Immature natural killer cell (primary cell): ENCODE results near the gene CDKN2B. TPM values are rescaled to one million over a fixed set of nuclear protein-coding genes. Genes with fewer than 3 reads are reported as not detected.

Source experiments
- DNase-seq, 3 donors: peaks; one replicate each; pipeline ENCODE4 v3.0.0; 2022; ENCODE audit warnings: mixed read lengths in 1 of 3
- H3K27ac Mint-ChIP-seq, 6 donors: one replicate each; pipeline ENCODE4 v1.8.0; 2020; ENCODE audit warnings: mixed read lengths in 6 of 6, mild to moderate bottlenecking in 5 of 6, inconsistent platforms in 4 of 6, moderate library complexity in 3 of 6
- H3K27me3 Mint-ChIP-seq, 3 donors: one replicate each; pipeline ENCODE4 v1.8.0; 2020 to 2021; ENCODE audit warnings: low read depth in 3 of 3, mild to moderate bottlenecking in 3 of 3, mixed read lengths in 3 of 3, moderate library complexity in 3 of 3, inconsistent platforms in 1 of 3
- H3K36me3 Mint-ChIP-seq, 3 donors: one replicate each; pipeline ENCODE4 v1.8.0; 2020; ENCODE audit warnings: mixed read lengths in 3 of 3, inconsistent platforms in 2 of 3, mild to moderate bottlenecking in 2 of 3
- H3K4me1 Mint-ChIP-seq, 2 donors: one replicate each; pipeline ENCODE4 v1.8.0; 2020; ENCODE audit warnings: inconsistent platforms in 2 of 2, mild to moderate bottlenecking in 2 of 2, mixed read lengths in 2 of 2, moderate library complexity in 1 of 2
- H3K4me3 Mint-ChIP-seq, 5 donors: one replicate each; pipeline ENCODE4 v1.8.0; 2020; ENCODE audit warnings: mild to moderate bottlenecking in 5 of 5, mixed read lengths in 5 of 5, inconsistent platforms in 3 of 5, moderate library complexity in 3 of 5
- H3K9me3 Mint-ChIP-seq, 6 donors: one replicate each; pipeline ENCODE4 v1.8.0; 2020; ENCODE audit warnings: mild to moderate bottlenecking in 6 of 6, mixed read lengths in 6 of 6, inconsistent platforms in 4 of 6, moderate library complexity in 3 of 6
- polyA plus RNA-seq, 3 donors: library from polyadenylated mRNA; unstranded; fragments of 300-500 nt; fragmentation: Illumina TruSeq; gene quantifications; one replicate each; pipeline ENCODE4 v1.2.3, GENCODE V29; 2021

Gene CDKN2B
- polyA plus RNA-seq, 3 donors from 2014 or later, result 0.40 to 0.50 TPM; not detected in 1

DNA sequence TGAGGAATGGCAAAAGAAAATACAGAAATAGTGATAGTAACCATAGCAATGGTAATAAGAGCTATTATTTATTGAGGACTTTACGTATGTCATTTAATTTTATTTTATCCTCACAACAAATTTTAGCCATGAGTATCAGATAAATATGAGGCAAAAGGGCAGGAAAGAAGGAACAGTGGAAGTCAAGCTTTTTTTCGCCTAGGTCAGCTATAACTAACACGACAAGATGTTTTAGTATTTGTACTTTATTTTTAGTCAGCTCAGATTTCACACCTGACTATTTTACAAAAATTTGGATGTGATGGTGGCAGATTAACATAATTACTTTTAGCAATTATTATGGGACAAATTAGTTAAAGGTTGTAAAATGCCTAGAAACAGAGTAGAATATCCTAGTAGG is 34.8 kb upstream of the CDKN2B start:
- no peaks in the 10 kb centered on the region for H3K36me3 Mint-ChIP-seq
- H3K4me1 Mint-ChIP-seq, result no peaks in the 10 kb centered on the region
- no peak overlapping the region for H3K27ac Mint-ChIP-seq

DNA sequence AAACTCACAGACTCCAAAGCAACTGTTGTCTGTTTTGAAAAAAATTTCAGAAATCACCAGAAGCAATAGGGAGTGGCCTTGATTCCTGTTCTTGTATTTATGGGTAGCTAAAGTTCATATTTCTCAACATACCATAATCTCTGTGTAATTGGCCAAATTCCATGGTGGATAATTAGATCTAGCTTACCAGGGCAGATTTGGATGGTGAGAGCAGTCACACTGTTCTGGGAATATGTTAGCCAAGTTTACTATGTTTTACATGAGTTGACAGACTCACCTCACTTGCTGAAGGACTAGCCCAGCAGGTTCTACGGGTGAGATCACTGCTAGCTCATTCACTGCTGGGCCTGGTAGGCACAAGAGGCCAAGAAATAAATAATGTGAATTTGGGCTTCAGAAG is 32.7 kb upstream of the CDKN2B start:
- peaks cover 0 to 3% (median 1%) of the 10 kb centered on the region in 3 donors for H3K27me3 Mint-ChIP-seq
- no peak overlapping the region for H3K4me3 Mint-ChIP-seq
- H3K9me3 Mint-ChIP-seq, result no peaks in the 10 kb centered on the region
- H3K27ac Mint-ChIP-seq, result no peak overlapping the region
- H3K36me3 Mint-ChIP-seq, result no peaks in the 10 kb centered on the region
- no peaks in the 10 kb centered on the region for H3K4me1 Mint-ChIP-seq
- no peak for DNase-seq

More for the DNA sequence above, 34.8 kb upstream of the CDKN2B start:
- Mint-ChIP-seq H3K9me3 (no peaks in the 10 kb centered on the region), H3K27me3 (peaks cover 0 to 7% (median 3%) of the 10 kb centered on the region in 3 donors), H3K4me3 (no peak overlapping the region)
- no peak for DNase-seq

DNA sequence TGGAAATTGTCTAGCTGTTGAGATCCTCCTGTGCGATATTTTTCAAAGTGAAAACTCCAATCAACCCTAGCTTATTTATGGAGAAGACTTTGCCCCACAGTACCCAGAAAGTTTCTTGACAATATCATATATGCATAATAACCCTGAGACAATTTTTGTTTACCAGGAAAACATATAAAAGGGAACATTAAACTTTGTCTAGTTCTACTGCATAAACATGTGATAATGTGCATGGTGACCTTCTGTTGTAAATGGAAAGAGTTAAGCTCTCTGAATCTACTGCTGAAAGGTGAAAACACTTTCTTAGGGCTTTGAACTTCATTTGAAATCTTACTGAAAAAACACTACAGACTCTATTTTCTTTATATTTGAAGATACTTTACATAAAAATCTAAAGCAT is 32.2 kb upstream of the CDKN2B start:
- no peak for DNase-seq
- Mint-ChIP-seq H3K4me1 (no peaks in the 10 kb centered on the region), H3K4me3 (no peak overlapping the region), H3K27me3 (peaks cover 0 to 3% (median 1%) of the 10 kb centered on the region in 3 donors), H3K36me3 (no peaks in the 10 kb centered on the region), H3K9me3 (no peaks in the 10 kb centered on the region), H3K27ac (no peak overlapping the region)

DNA sequence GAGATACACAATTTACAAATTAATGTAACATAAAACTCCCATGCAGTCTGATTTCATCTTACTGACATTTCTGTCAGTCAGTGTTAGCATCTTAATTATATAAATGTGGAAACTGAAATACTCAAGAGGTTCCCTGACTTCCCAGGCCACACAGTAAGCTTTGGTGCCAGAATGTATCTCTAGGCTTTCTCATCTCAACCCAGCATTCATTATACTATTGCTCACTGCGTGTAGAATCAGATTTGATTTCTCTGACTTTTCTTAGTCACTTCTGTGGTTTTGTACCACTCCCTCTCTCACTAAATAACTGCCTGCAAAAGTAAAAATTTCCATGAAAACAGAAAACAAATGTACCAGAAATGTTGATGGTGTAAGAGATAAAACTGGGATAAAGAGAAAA is 31.7 kb upstream of the CDKN2B start:
- peaks cover 0 to 3% (median 1%) of the 10 kb centered on the region in 3 donors for H3K27me3 Mint-ChIP-seq

DNA sequence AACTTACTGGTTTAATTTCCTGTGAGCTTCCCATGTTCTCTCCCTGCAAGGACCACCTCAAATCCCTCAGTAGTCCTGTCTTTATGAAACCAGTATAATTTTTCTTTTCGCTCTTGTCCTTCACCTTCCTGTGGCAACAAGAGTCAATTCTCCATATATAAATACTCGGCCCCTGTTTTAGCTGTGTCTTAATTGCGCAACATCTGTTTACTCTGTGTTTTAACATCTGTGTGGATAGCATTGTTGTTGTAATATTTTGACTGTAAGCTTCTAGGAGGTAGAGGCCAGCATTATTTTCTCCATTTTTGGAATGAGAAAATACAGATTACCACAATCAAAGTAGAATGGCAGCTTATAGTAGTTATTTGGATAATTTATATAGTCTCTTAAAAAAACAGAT is 30.2 kb upstream of the CDKN2B start:
- H3K4me3 Mint-ChIP-seq, result no peak overlapping the region
- DNase-seq, result no peak
- no peaks in the 10 kb centered on the region for H3K9me3 Mint-ChIP-seq
- H3K27ac Mint-ChIP-seq, result no peak overlapping the region
- peaks cover 6 to 11% of the 10 kb centered on the region in 2 donors for H3K4me1 Mint-ChIP-seq
- H3K27me3 Mint-ChIP-seq, result no peaks in the 10 kb centered on the region
- H3K36me3 Mint-ChIP-seq, result no peaks in the 10 kb centered on the region

More for the DNA sequence above, 31.7 kb upstream of the CDKN2B start:
- H3K36me3 Mint-ChIP-seq, result no peaks in the 10 kb centered on the region
- H3K9me3 Mint-ChIP-seq, result no peaks in the 10 kb centered on the region
- peaks cover 3 to 4% of the 10 kb centered on the region in 2 donors for H3K4me1 Mint-ChIP-seq
- H3K4me3 Mint-ChIP-seq, result no peak overlapping the region
- no peak for DNase-seq
- no peak overlapping the region for H3K27ac Mint-ChIP-seq

DNA sequence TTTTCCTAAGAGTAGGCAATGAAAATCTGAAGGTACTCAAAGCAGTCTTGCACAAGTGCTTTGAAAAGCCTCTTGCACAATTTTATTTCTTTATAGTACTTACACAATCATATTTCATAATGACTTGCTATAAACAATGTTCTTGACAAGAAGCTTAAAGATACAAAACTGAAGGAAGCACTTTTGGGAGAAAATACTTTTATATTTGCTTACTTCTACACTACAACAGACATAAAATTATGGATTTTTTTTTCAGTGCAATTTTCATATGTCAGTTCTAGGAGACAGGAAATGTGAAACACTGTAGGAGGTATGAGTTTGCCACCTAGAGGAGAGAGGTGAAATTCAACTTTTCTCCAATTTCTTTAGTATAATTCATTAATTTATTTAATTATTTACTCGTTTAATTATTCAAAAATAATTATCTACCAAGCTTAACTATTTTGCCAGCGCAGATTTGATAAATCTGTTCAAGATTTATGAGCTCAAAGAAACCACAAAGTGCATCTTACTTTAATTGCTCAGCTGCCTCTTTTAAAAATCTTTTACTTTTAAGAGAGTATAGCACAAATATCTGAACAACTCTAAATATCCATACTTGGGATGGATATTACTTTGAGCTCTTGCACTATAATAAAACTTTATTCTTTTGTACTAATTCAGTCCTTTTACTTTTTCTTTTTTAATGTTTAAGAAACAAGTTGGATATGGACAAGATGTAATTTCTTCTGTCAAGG is 29.0 kb upstream of the CDKN2B start:
- DNase-seq, result peak in 2 of 3 donors; percentile 15 to 25
- no peak overlapping the region for H3K27ac Mint-ChIP-seq
- H3K9me3 Mint-ChIP-seq, result no peaks in the 10 kb centered on the region

DNA sequence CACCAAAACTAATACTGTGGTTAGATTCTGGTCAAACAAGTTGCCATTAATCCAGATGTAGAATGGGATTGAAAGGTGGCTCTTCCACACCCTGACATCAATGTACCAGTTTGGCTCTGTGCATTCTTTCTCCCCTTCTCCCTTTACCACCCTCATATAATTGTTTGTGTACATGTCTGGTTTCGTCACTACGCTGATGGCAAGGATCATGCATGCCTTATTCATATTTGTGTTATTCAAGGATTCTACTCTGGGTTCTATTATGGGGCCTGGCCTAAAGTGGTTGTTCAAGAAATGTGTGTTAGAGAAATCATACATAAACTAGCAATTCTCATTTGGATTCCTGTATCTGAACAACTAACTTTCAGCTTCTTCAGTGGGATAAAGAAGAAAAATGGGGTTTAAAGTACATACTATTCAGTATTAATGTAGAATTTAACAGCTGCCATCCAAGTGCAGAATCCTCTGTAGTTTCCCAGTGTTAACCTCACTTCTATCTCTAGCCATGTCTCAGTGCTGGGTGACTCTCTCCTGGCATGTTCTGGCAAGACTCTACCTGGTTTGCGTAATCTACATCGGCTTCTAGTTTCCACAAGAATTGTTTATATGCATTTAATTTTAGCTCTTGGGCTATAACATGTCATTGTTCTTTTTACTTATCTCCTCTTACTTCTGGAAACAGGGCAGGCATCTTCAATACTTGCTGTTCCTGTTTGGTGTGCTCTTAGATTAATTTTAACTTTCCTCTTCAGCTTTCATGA is 27.9 kb upstream of the CDKN2B start:
- Mint-ChIP-seq H3K27me3 (peaks cover 0 to 2% (median 0%) of the 10 kb centered on the region in 3 donors), H3K4me3 (no peak overlapping the region), H3K36me3 (peaks cover 0 to 6% (median 0%) of the 10 kb centered on the region in 3 donors), H3K9me3 (no peaks in the 10 kb centered on the region), H3K4me1 (peaks cover 6 to 11% of the 10 kb centered on the region in 2 donors), H3K27ac (peak overlapping the region in 2 of 6 donors; percentile 6 to 36)
- no peak for DNase-seq

More for the DNA sequence above, 29.0 kb upstream of the CDKN2B start:
- Mint-ChIP-seq H3K4me1 (peaks cover 6 to 11% of the 10 kb centered on the region in 2 donors), H3K4me3 (no peak overlapping the region), H3K36me3 (no peaks in the 10 kb centered on the region), H3K27me3 (no peaks in the 10 kb centered on the region)

DNA sequence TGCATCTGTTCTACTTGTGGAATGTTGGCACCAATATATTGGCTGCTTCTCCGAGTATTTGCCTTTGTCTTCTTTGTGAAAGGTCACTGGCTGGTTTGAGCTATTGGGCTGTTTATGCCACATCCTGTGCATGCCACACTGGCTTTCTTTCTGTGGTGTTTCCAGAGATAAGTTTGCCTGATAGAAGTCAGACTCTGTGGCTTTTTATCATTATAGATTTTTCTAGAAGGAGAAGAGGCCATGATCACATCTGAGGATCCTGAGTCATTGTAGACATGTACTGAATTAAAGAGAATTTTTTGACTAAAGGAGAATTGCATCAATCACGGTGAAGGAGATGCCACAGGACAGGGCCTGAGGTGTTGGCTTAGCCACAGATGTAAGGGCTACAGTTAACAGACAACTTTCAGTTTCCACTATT is 26.5 kb upstream of the CDKN2B start:
- Mint-ChIP-seq H3K4me3 (no peak overlapping the region), H3K27me3 (peaks cover 0 to 4% (median 2%) of the 10 kb centered on the region in 3 donors), H3K4me1 (peaks cover 6 to 11% of the 10 kb centered on the region in 2 donors), H3K27ac (peak overlapping the region in 1 of 6 donors; percentile 20), H3K36me3 (peaks cover 0 to 6% (median 0%) of the 10 kb centered on the region in 3 donors), H3K9me3 (no peaks in the 10 kb centered on the region)
- DNase-seq, result no peak

DNA sequence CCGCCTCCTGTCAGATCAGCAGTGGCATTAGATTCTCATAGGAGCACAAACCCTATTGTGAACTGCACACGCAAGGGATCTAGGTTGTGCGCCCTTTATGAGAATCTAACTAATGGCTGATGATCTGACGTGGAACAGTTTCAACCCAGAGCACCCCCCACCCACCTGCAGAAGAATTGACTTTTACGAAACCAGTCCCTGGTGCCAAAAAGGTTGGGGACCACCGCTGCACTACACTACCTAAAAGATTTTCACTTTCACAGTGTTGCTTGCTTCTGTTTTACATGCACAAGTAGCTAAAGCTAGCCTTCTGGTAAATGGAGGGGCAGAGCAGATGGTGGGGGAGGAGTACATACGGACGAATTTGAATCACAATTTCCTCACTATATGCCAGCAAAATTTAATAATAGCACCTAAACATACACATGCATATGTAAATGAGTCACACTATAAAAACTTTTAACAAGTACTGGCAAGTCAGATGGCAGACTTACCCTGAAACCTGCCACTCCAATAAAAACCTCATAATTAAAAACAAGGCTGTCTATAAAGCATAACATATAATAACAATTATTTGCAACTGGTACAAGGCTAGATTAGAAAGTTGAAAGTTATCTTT is 24.0 kb upstream of the CDKN2B start:
- Mint-ChIP-seq H3K9me3 (no peaks in the 10 kb centered on the region), H3K4me1 (peaks cover 6 to 11% of the 10 kb centered on the region in 2 donors), H3K27ac (no peak overlapping the region), H3K4me3 (no peak overlapping the region), H3K27me3 (peaks cover 2 to 4% (median 4%) of the 10 kb centered on the region in 3 donors), H3K36me3 (peaks cover 0 to 6% (median 0%) of the 10 kb centered on the region in 3 donors)
- DNase-seq, result no peak

DNA sequence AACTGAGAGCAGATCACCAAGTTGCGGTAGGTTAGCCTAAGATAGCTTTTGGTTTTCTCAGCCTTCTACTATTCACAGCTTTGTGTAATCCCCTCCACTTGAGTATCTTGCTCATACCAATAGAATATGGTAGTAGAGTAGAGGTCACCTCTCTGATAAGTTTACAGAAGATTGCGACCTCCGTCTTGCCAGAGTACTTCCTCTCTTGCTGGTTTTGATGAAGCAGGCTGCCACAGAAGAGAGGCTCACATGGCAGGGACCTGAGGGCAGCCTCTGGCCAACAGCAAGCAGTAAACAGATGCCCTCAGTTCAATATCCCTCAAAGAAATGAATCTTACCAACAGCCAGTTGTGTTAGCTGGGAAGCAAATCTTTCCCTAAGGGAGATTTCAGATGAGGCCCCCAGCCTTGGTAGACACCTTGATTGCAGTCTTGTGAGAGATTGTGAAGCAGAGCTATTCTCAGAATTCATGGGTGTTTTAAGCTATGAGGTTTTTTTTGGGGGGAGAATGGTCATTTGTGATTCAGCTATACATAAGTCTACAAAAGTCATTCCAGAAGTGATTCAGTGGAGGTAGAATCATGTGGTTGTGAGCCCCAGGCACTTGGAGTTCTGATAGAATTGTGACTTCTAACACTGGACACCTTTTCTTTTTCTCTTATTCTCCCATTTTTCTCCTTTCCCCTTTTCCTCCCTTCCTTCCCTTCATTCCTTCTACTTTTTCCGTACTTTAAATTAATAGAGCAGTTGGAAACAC is 22.7 kb upstream of the CDKN2B start:
- Mint-ChIP-seq H3K36me3 (peaks cover 0 to 6% (median 0%) of the 10 kb centered on the region in 3 donors), H3K4me3 (no peak overlapping the region), H3K9me3 (no peaks in the 10 kb centered on the region), H3K4me1 (peaks cover 6 to 11% of the 10 kb centered on the region in 2 donors), H3K27ac (no peak overlapping the region), H3K27me3 (peaks cover 4% of the 10 kb centered on the region in 3 donors)
- no peak for DNase-seq

DNA sequence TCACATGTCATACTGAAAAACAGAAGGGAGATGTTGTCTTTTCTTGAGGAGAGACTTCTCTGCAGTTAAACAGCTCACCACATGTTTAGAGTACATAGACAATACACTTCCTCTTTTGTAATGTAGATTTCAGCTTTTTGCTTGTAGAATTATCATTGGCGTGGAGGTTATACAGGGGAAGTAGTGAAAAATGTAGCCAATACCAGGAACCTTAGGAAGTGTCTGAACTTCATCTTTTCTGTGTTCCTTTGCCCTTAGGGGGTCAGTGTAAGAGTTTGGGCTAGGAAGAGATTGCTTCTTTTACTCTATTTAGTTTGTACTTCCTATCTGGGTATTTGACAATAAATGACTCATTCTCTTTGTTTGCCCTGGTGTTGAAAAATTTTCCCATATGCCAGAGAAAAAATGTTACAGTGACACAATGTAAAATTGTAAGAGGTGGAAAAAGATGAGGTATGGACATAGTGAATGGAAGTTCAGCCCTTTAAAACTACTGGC is 21.0 kb upstream of the CDKN2B start:
- Mint-ChIP-seq H3K9me3 (no peaks in the 10 kb centered on the region), H3K4me3 (no peak overlapping the region), H3K36me3 (peaks cover 0 to 6% (median 0%) of the 10 kb centered on the region in 3 donors), H3K27ac (no peak overlapping the region), H3K4me1 (peaks cover 0 to under 1% of the 10 kb centered on the region in 2 donors), H3K27me3 (peaks cover 4% of the 10 kb centered on the region in 3 donors)
- no peak for DNase-seq

DNA sequence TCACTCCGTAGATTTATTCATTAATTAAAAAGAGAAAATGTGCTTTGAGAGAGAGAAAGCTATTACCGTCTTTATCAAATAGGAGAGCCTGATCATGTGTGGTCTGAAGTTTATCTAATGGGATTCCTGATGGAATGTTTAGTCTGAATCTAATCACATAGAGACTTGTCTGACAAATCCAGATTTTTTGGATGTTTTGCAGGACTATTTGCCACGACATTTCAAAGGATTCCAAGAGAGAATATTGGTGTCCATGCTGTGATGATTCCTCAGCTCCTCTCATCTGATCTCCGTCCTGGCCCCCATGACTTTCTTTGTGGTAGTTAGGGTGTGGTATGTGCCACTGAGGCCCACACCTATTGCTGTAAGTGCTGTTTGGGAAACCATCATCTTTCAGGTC is 20.1 kb upstream of the CDKN2B start:
- Mint-ChIP-seq H3K4me1 (no peaks in the 10 kb centered on the region), H3K4me3 (no peak overlapping the region), H3K36me3 (peaks cover 0 to 6% (median 0%) of the 10 kb centered on the region in 3 donors), H3K27ac (no peak overlapping the region), H3K9me3 (no peaks in the 10 kb centered on the region), H3K27me3 (peaks cover 4% of the 10 kb centered on the region in 3 donors)
- no peak for DNase-seq

DNA sequence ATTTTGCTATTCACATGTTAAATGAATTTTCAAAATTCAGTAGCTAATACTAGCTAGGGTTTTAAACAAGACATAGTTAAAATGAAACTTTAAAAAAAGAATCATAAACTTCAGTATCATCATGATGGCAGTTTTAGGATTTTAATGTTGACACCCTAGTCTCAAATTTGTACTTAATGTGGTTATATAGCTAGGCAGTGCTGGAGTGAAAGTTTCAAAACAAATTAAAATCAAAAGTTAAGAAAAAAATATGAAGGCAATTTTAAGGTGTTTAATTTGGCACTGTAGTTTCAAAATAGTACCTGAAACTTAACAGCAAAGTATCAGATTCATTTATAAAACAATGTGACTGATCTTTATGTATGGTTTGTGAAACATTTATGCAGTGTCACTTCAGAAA is 19.3 kb upstream of the CDKN2B start:
- DNase-seq, result no peak
- Mint-ChIP-seq H3K4me1 (no peaks in the 10 kb centered on the region), H3K36me3 (peaks cover 0 to 6% (median 0%) of the 10 kb centered on the region in 3 donors), H3K27ac (no peak overlapping the region), H3K4me3 (no peak overlapping the region), H3K27me3 (peaks cover 4 to 7% (median 4%) of the 10 kb centered on the region in 3 donors), H3K9me3 (no peaks in the 10 kb centered on the region)
